ENCODE measurements around the gene SRXN1.

The SRXN1 gene

DNA sequence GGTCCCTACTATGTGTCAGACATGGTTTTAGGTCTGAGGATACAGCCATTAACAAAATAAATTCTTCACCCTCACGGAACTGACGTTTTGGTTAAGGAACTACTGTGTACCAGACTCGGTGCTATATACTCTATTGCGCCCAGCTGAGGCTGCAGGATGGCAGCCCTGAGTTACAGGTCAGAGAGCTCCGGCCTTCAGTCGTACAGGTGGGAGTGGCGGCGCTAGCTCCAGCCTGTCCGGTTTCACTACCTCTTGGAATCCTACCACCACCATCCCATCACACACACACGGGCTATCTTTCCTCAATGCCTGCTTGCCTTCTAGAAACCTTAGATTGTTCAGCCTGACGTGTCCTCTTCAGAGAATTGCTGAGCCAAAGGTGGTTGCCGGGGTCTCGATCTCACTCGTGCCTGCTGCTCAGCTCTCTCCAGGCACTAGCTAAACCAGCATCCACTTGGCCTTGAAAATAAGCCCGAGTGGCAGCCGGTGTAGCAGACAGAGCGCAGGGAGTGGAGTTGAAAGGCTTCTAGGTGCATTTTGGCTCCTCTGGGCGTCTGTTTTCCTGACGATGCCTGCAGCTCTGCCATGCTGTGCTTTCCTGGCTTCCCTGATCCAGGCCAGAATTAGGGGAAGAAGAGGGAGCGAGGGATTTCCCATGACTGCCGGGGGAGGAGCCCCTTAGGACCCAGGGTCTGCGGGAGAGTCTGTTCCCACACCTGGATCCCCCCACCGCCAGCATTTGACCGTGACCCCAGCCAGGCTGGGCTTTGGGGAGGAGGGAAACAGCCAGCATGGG, 41.8 kb downstream of the SRXN1 start:
- Histone ChIP-seq H3K27ac (ENCODE audit: low read length) (no peak overlapping the region), H3K27me3 (ENCODE audit: low read depth, low read length) (peaks cover 22% of the 10 kb centered on the region), H3K4me1 (ENCODE audit: control insufficient read depth in 1 of 2, insufficient read depth in 2 of 2, low read length in 2 of 2) (peaks cover 0 to 13% of the 10 kb centered on the region in 2 donors), H3K36me3 (ENCODE audit: control insufficient read depth in 1 of 2, insufficient read depth in 2 of 2, low read length in 2 of 2) (no peaks in the 10 kb centered on the region), H3K4me3 (ENCODE audit: low read depth in 1 of 2, low read length in 2 of 2) (no peak overlapping the region), H3K9me3 (ENCODE audit: control insufficient read depth in 1 of 2, low read length in 2 of 2) (no peaks in the 10 kb centered on the region)

DNA sequence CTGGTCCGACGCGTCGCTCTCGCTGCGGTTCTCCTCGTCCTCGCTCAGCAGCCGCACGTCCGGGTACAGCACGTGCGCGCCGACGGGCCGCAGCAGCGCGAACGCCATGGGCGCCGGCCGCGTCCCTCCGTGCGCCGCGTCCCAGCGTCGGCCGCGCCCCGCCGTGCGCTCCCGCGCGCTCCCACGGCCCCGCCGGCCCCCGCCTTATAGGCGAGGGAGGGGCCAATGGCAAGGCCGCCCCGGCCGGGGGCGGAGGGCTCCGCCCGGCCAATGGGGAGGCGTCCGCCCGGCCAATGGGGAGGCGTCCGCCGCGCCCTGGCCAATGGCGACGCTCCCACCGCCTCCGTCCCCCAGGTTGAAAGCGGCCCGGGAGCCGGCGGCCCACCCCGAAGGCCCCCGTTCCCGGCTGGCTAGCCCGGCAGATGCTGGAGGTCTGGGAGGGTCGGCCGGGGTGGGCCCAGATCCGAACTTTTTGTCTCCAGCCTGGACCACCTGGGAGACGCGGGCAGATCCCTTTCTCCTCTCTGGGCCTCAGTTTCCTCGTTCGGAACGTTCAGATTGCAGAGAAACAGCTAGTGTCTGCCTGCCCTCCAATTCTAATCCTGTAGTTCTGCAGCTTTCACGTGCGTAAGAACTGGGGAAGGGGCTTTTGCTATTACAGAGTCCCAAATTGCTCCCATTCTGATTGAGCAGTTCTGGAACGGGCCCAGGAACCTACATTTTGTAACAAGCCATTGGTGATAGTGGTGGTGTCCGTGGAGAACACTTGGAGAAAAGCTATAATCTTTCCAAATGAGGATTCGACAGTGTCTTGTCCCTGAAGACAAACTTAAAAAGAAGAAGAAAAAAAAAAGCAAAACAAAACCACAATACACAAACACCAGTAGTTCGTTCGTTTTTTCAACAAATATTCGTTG, 42.6 kb downstream of the SRXN1 start, which contains the start of gene TCF15:
Gene TCF15 (minus strand): TSS at position 180 of the 917 bp plus-strand sequence. CDS start 72 bp downstream, at position 108.
- Histone ChIP-seq H3K9me3 (ENCODE audit: control insufficient read depth in 1 of 2, low read length in 2 of 2) (no peaks in the 10 kb centered on the region), H3K4me1 (ENCODE audit: control insufficient read depth in 1 of 2, insufficient read depth in 2 of 2, low read length in 2 of 2) (peaks cover 0 to 13% of the 10 kb centered on the region in 2 donors), H3K4me3 (ENCODE audit: low read depth in 1 of 2, low read length in 2 of 2) (peak within 1 kb of the TSS in 1 of 2 donors; percentile 54), H3K27me3 (ENCODE audit: low read depth, low read length) (peaks cover 22% of the 10 kb centered on the region), H3K36me3 (ENCODE audit: control insufficient read depth in 1 of 2, insufficient read depth in 2 of 2, low read length in 2 of 2) (no peaks in the 10 kb centered on the region), H3K27ac (ENCODE audit: low read length) (no peak within 1 kb of the TSS)

GRCh38 chr20:609371-609964, 43.5 kb downstream of the SRXN1 start:
- Histone ChIP-seq H3K4me3 (ENCODE audit: low read depth in 1 of 2, low read length in 2 of 2) (peak overlapping the region in 1 of 2 donors; percentile 31), H3K27me3 (ENCODE audit: low read depth, low read length) (peaks cover 22% of the 10 kb centered on the region), H3K36me3 (ENCODE audit: control insufficient read depth in 1 of 2, insufficient read depth in 2 of 2, low read length in 2 of 2) (no peaks in the 10 kb centered on the region), H3K9me3 (ENCODE audit: control insufficient read depth in 1 of 2, low read length in 2 of 2) (no peaks in the 10 kb centered on the region), H3K4me1 (ENCODE audit: control insufficient read depth in 1 of 2, insufficient read depth in 2 of 2, low read length in 2 of 2) (peaks cover 0 to 13% of the 10 kb centered on the region in 2 donors), H3K27ac (ENCODE audit: low read length) (no peak overlapping the region)

- H3K9me3 ChIP-seq (ENCODE audit: control insufficient read depth in 1 of 2, low read length in 2 of 2): no peaks in the 10 kb centered on the region
- peaks cover 0 to 13% of the 10 kb centered on the region in 2 donors for H3K4me1 ChIP-seq (ENCODE audit: control insufficient read depth in 1 of 2, insufficient read depth in 2 of 2, low read length in 2 of 2)
- no peaks in the 10 kb centered on the region for H3K36me3 ChIP-seq (ENCODE audit: control insufficient read depth in 1 of 2, insufficient read depth in 2 of 2, low read length in 2 of 2)
- H3K27ac ChIP-seq (ENCODE audit: low read length): no peak overlapping the region
- H3K27me3 ChIP-seq (ENCODE audit: low read depth, low read length): peaks cover 22% of the 10 kb centered on the region
- H3K4me3 ChIP-seq (ENCODE audit: low read depth in 1 of 2, low read length in 2 of 2): no peak overlapping the region
Measured at GRCh38 chr20:608970-609369, 44.0 kb downstream of the SRXN1 start.

DNA sequence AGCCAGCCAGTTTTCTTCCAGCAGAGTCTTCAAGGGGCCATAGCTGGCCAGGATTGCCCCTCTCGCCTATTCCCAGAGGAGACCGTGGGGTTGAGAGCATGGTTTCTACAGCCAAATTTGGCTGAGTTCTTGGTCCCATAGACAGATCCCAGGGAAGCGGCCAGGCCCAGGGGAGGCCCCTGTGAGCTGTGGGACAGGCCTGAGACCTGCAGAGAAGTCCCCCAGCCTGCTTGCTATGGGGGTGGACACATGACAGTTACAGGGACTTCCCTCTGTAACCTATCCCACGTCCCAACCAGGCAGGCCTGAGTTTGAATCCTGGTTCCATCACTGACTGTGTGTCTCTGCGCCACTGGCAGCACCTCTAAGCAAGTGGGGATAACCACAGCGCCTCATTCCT, 45.5 kb downstream of the SRXN1 start:
- Histone ChIP-seq H3K27ac (ENCODE audit: low read length) (no peak overlapping the region), H3K9me3 (ENCODE audit: control insufficient read depth in 1 of 2, low read length in 2 of 2) (no peaks in the 10 kb centered on the region), H3K4me1 (ENCODE audit: control insufficient read depth in 1 of 2, insufficient read depth in 2 of 2, low read length in 2 of 2) (peaks cover 0 to 17% of the 10 kb centered on the region in 2 donors), H3K27me3 (ENCODE audit: low read depth, low read length) (peaks cover 22% of the 10 kb centered on the region), H3K4me3 (ENCODE audit: low read depth in 1 of 2, low read length in 2 of 2) (no peak overlapping the region), H3K36me3 (ENCODE audit: control insufficient read depth in 1 of 2, insufficient read depth in 2 of 2, low read length in 2 of 2) (no peaks in the 10 kb centered on the region)

- H3K4me1 ChIP-seq (ENCODE audit: control insufficient read depth in 1 of 2, insufficient read depth in 2 of 2, low read length in 2 of 2): peaks cover 0 to 4% of the 10 kb centered on the region in 2 donors
- H3K4me3 ChIP-seq (ENCODE audit: low read depth in 1 of 2, low read length in 2 of 2): no peak overlapping the region
- H3K27ac ChIP-seq (ENCODE audit: low read length): no peak overlapping the region
- no peaks in the 10 kb centered on the region for H3K9me3 ChIP-seq (ENCODE audit: control insufficient read depth in 1 of 2, low read length in 2 of 2)
- no peaks in the 10 kb centered on the region for H3K36me3 ChIP-seq (ENCODE audit: control insufficient read depth in 1 of 2, insufficient read depth in 2 of 2, low read length in 2 of 2)
- no peaks in the 10 kb centered on the region for H3K27me3 ChIP-seq (ENCODE audit: low read depth, low read length)
Measured at GRCh38 chr20:605237-605636, 47.8 kb downstream of the SRXN1 start.

DNA sequence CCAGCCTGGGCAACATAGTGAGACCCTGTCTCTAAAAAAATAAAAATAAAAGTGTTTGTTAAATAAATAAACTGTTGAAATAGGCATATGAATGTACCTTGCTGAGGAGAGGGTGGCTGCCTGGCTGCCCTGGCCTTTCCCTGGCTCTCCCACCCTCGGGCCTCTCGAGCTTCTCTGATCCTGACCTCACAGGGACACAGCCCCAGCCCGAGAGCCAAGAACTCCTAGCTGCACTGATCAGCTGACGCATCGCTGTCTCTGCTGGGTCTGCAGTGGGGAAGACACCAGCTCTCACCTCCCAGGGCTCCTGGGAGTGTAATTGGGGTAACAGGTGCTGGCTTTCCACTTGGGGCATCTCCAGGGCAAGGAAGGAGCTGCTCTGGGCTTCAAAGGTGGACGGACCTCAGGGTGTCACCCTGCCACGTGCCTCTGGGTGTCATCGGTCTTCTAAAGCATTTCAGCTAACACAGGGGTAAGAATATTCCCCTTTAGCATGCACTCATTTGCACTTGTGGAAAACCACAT, 49.8 kb downstream of the SRXN1 start:
- Histone ChIP-seq H3K36me3 (ENCODE audit: control insufficient read depth in 1 of 2, insufficient read depth in 2 of 2, low read length in 2 of 2) (no peaks in the 10 kb centered on the region), H3K27ac (ENCODE audit: low read length) (no peak overlapping the region), H3K4me1 (ENCODE audit: control insufficient read depth in 1 of 2, insufficient read depth in 2 of 2, low read length in 2 of 2) (peaks cover 0 to 4% of the 10 kb centered on the region in 2 donors), H3K9me3 (ENCODE audit: control insufficient read depth in 1 of 2, low read length in 2 of 2) (no peaks in the 10 kb centered on the region), H3K4me3 (ENCODE audit: low read depth in 1 of 2, low read length in 2 of 2) (no peak overlapping the region), H3K27me3 (ENCODE audit: low read depth, low read length) (no peaks in the 10 kb centered on the region)

GRCh38 chr20:602111-602970, 50.7 kb downstream of the SRXN1 start:
- Histone ChIP-seq H3K9me3 (ENCODE audit: control insufficient read depth in 1 of 2, low read length in 2 of 2) (no peaks in the 10 kb centered on the region), H3K4me1 (ENCODE audit: control insufficient read depth in 1 of 2, insufficient read depth in 2 of 2, low read length in 2 of 2) (peaks cover 0 to 4% of the 10 kb centered on the region in 2 donors), H3K27ac (ENCODE audit: low read length) (no peak overlapping the region), H3K4me3 (ENCODE audit: low read depth in 1 of 2, low read length in 2 of 2) (no peak overlapping the region), H3K27me3 (ENCODE audit: low read depth, low read length) (no peaks in the 10 kb centered on the region), H3K36me3 (ENCODE audit: control insufficient read depth in 1 of 2, insufficient read depth in 2 of 2, low read length in 2 of 2) (no peaks in the 10 kb centered on the region)

GRCh38 chr20:600736-601135, 52.3 kb downstream of the SRXN1 start:
- Histone ChIP-seq H3K36me3 (ENCODE audit: control insufficient read depth in 1 of 2, insufficient read depth in 2 of 2, low read length in 2 of 2) (no peaks in the 10 kb centered on the region), H3K27ac (ENCODE audit: low read length) (no peak overlapping the region), H3K4me1 (ENCODE audit: control insufficient read depth in 1 of 2, insufficient read depth in 2 of 2, low read length in 2 of 2) (peaks cover 0 to 4% of the 10 kb centered on the region in 2 donors)

GRCh38 chr20:600141-600540, 52.9 kb downstream of the SRXN1 start:
- no peaks in the 10 kb centered on the region for H3K27me3 ChIP-seq (ENCODE audit: low read depth, low read length)
- H3K4me3 ChIP-seq (ENCODE audit: low read depth in 1 of 2, low read length in 2 of 2): no peak overlapping the region
- H3K27ac ChIP-seq (ENCODE audit: low read length): no peak overlapping the region
- no peaks in the 10 kb centered on the region for H3K36me3 ChIP-seq (ENCODE audit: control insufficient read depth in 1 of 2, insufficient read depth in 2 of 2, low read length in 2 of 2)
- H3K4me1 ChIP-seq (ENCODE audit: control insufficient read depth in 1 of 2, insufficient read depth in 2 of 2, low read length in 2 of 2): peaks cover 0 to 4% of the 10 kb centered on the region in 2 donors
- H3K9me3 ChIP-seq (ENCODE audit: control insufficient read depth in 1 of 2, low read length in 2 of 2): no peaks in the 10 kb centered on the region

More at GRCh38 chr20:600736-601135, 52.3 kb downstream of the SRXN1 start:
- H3K9me3 ChIP-seq (ENCODE audit: control insufficient read depth in 1 of 2, low read length in 2 of 2): no peaks in the 10 kb centered on the region
- H3K4me3 ChIP-seq (ENCODE audit: low read depth in 1 of 2, low read length in 2 of 2): no peak overlapping the region
- no peaks in the 10 kb centered on the region for H3K27me3 ChIP-seq (ENCODE audit: low read depth, low read length)

Data from muscle layer of duodenum (tissue), 2 donors.